Stimulated activated CD4-positive, alpha-beta T cell treated with anti-CD3 and anti-CD28 coated beads, Interleukin-4, amount 100 ng/mL, for 24 hours (primary cell): ENCODE results near the gene ADAMTS14.

Experiments
- DNase-seq: peaks from one replicate; pipeline ENCODE4 v3.0.0-alpha.2; 2020

Gene ADAMTS14

GRCh38 chr10:70775679-70776454 lies 103.6 kb downstream of the ADAMTS14 start:
- no peak for DNase-seq

- DNase-seq = no peak
Measured at GRCh38 chr10:70776455-70777005, 104.2 kb downstream of the ADAMTS14 start.

GRCh38 chr10:70777063-70777875 lies 105.0 kb downstream of the ADAMTS14 start:
- DNase-seq = no peak

GRCh38 chr10:70778267-70778924 lies 106.1 kb downstream of the ADAMTS14 start:
- no peak for DNase-seq

- DNase-seq = no peak
Measured at GRCh38 chr10:70779088-70779487, 106.8 kb downstream of the ADAMTS14 start.

GRCh38 chr10:70779511-70780369 lies 107.4 kb downstream of the ADAMTS14 start:
- DNase-seq = no peak

GRCh38 chr10:70780370-70780760 lies 108.1 kb downstream of the ADAMTS14 start:
- DNase-seq = no peak

GRCh38 chr10:70780772-70781171 lies 108.5 kb downstream of the ADAMTS14 start:
- no peak for DNase-seq

- DNase-seq = no peak
Measured at GRCh38 chr10:70781461-70782051, 109.2 kb downstream of the ADAMTS14 start.

GRCh38 chr10:70782086-70782745 lies 109.9 kb downstream of the ADAMTS14 start:
- DNase-seq = no peak

- no peak for DNase-seq
Measured at GRCh38 chr10:70782746-70783680, 110.7 kb downstream of the ADAMTS14 start.

GRCh38 chr10:70784016-70784415 lies 111.7 kb downstream of the ADAMTS14 start:
- no peak for DNase-seq

GRCh38 chr10:70784471-70784870 lies 112.2 kb downstream of the ADAMTS14 start:
- DNase-seq = no peak

- DNase-seq = no peak
Measured at GRCh38 chr10:70785190-70785589, 112.9 kb downstream of the ADAMTS14 start, which contains the start of gene TBATA. Gene TBATA, minus strand, starts transcription at chr10:70785377. Its CDS starts 1,998 bp downstream, at chr10:70783379.

GRCh38 chr10:70786799-70787415 lies 114.6 kb downstream of the ADAMTS14 start:
- DNase-seq = peak; percentile 11

GRCh38 chr10:70791386-70792039 lies 119.2 kb downstream of the ADAMTS14 start:
- no peak for DNase-seq

GRCh38 chr10:70795613-70796012 lies 123.3 kb downstream of the ADAMTS14 start:
- no peak for DNase-seq

- no peak for DNase-seq
Measured at GRCh38 chr10:70797840-70798239, 125.5 kb downstream of the ADAMTS14 start.

GRCh38 chr10:70799124-70799523 lies 126.8 kb downstream of the ADAMTS14 start:
- no peak for DNase-seq
